Kidney glomerular epithelial cell (primary cell): ENCODE results near the gene EVX2.

ENCODE experiments used
- DNase-seq: peaks from one replicate; lab custom pipeline; 2025; lab: John Stamatoyannopoulos, UW

The EVX2 gene

GRCh38 chr2:176096243-176096985, 12.7 kb upstream of the EVX2 start:
- no peak for DNase-seq

- no peak for DNase-seq
Observed at GRCh38 chr2:176095421-176095820, 11.7 kb upstream of the EVX2 start.

DNA sequence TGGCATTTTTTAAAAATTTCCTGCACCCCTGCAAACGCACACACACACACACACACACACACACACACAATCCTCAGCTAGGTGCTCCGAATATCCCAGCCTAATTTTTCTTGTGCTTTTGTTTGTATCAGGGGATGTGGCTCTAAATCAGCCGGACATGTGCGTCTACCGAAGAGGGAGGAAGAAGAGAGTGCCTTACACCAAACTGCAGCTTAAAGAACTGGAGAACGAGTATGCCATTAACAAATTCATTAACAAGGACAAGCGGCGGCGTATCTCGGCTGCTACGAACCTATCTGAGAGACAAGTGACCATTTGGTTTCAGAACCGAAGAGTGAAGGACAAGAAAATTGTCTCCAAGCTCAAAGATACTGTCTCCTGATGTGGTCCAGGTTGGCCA, 10.6 kb upstream of the EVX2 start:
- DNase-seq, result no peak

DNA sequence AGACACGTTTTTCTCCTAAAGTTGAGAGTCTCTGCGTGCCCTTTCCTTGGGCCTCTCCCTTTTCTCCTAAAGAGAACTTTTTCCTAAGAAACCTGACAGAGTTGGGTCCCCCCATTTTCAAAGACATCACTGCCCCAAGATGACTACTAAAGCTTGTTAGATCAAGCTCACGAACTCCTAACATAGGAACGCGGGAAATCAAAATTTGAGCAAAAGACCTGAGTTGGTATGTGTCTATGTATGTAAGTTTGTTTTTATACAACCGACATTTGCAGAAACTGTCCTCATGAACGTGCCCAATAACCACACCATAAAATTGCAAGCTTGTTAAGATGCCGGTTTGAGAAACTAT, 10.1 kb upstream of the EVX2 start:
- DNase-seq, result no peak

- DNase-seq, result no peak
Observed at GRCh38 chr2:176093145-176093897, 9.6 kb upstream of the EVX2 start.

DNA sequence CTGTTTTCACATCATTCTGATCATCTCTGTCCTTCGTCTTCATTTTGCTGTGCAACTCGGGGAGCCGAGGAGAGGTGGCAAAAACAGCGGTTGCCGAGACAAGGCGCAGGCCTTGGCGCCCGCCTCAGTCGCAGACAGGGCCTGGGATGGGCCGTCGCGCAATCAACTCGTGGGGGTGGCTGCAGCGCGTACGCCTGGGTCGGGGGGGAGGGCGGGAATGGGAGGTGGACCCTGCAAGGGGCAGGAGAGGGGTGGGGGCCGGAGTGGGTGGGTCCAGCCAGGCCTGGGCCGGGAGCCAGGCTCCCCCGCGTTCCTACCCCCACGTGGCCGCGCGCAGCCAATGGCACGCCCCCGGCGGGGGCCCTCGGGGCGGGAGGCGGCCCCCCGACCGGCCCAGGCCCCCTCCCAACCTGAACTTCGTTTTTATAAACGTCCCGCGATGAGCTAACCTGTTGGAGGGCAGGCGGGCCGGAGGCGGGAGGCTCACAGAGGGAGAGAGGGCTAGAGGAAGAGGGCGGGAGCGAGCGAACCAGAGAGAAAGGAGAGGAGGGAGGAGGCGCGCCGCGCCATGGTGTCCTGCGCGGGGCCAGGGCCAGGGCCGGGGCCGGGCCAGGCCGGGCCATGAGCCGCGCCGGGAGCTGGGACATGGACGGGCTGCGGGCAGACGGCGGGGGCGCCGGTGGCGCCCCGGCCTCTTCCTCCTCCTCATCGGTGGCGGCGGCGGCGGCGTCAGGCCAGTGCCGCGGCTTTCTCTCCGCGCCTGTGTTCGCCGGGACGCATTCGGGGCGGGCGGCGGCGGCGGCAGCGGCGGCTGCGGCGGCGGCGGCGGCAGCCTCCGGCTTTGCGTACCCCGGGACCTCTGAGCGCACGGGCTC, 8.7 kb upstream of the EVX2 start, which contains the start of gene HOXD13:
Gene HOXD13 (plus strand): TSS at position 452 of the 875 bp plus-strand sequence. CDS start 170 bp downstream, at position 622.
- no peak for DNase-seq

- DNase-seq, result no peak
Observed at GRCh38 chr2:176091329-176092258, 7.8 kb upstream of the EVX2 start.

DNA sequence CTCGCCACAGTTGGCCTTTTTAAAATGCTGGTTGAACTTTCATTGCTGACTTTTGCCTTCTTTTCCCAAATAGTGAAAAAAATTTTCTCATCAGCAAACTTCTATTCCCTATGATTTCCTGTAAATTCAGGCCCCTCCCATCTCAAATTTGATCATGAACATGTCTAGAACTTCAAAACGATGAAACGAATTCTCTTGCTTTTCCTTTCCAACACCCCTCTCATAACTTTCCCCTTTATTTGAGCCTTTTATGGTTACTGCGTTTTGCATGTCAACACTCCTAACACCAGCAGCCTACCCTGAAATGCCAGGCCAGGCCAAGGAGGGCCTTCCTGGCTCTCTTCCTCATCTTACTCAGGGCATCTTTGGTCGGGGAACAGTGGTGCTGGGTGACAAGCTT, 7.1 kb upstream of the EVX2 start:
- no peak for DNase-seq

GRCh38 chr2:176089843-176090395, 6.2 kb upstream of the EVX2 start:
- DNase-seq, result no peak

DNA sequence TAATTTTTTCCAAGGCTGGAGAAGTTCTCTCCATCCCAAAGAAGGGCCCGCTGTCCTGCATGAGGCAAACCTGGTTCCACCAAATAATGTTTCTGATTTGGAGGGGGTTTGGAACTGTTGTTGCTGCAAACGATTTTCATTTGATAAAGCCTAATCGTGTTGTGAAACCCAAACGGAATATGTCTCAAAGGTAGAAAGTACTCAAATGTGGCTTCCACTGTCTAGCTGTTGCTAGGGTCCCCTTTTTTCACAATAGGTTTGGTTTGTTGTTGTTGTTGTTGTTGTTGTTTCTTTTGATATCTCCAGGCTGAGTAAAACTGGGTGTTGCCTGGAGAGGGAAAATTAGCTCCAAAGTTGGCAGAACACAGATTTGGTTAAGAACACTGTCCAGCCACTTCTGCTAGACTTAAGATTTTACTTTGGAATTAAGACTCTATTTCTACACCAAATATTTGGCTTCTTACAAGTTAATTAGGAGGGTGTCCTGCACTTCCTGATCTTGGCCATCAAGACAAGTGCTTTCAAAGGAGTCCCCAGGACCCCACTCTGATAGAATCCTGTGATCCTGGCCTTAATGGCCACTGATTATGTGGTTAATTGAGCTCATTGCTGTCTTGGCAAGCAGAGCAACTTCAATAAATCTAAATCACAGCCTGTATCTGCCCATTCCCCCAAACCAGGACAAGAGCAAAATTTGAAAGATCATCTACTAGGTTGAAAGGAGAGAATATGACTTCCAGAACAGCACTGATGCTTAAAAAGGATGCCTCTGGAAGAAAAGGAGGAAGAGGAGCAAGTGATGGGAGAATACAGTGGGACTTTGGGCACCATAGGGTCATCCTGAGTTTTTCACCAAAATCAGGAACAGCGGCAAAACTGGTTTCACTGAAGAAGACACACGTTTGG, 5.4 kb upstream of the EVX2 start:
- DNase-seq, result no peak

- DNase-seq, result no peak
Observed at GRCh38 chr2:176088048-176088936, 4.5 kb upstream of the EVX2 start.

GRCh38 chr2:176087330-176088047, 3.7 kb upstream of the EVX2 start:
- no peak for DNase-seq

DNA sequence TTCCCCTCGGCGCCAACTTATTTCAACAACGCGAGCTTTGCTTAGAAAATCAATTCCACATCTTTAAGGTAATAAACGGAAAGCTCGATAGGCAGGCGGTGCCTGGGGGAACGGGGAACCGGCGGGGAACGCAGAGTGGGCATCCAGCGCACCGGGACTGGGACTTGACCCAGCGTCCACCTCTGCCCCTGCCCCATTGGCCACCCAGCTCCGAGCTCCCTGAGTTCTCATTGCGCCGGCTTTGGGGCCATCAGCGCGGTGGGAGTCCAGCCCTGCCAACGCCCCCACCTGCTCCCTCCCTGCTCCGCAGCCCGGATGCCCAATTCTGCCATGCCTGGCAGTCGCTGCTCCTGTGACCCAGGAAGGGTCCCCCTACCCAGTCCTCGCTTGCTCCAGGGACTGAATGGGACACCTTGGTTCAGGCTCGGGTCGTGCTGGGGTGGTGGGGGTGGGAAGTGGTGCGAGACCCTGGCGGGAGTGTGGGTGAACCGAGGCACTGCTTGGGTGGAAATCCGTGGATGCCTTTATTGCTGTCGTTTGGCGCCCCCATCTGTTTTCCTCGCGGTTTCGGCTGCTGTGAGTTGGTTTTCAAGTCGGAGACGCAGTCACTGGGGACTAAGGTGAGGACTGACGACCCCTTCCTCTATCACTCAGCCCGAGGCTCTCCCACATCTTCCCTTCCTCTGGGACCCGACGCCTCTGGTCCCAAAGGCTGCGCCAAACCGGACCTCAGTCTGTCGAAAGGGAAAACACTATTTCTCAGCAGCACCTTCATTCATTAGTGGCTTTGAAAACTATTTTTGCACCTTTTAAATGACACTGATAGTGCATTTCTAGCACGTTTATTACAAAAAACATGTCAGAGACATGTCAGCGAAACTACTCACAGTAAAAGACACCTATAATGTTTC, 2.4 kb upstream of the EVX2 start:
- DNase-seq, result no peak

DNA sequence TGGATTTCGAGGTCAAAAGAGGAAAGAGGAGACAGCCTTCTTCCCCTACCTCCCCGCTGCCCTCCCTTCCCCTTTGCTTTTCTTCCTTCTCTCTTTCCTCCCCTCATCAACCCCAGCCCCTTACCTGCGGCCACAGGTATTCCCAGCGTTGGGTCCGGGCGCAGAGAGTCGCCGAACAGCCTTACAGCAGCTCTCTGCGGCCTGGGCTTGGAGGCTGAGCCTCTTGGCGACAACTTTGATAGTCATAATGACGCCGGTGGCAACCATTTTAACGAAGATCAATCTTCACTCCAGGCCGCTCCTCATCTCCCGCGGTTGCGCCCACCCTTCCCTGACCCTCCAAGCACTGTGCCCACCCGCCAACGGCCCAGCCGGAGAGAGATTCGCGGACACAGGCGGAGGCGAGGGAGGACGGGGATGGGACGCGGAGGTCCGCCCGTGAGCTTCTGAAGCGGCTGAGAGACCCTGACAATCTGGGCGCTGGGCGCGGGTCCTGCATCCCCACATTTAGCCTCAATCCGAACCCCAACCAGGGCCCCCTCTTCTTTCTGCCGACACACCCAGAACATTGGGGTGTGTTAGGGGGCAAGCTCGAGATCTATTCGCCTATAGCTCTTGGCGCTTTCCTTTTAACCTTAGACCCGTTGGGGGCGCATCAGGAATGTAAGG, 1.5 kb upstream of the EVX2 start:
- no peak for DNase-seq

DNA sequence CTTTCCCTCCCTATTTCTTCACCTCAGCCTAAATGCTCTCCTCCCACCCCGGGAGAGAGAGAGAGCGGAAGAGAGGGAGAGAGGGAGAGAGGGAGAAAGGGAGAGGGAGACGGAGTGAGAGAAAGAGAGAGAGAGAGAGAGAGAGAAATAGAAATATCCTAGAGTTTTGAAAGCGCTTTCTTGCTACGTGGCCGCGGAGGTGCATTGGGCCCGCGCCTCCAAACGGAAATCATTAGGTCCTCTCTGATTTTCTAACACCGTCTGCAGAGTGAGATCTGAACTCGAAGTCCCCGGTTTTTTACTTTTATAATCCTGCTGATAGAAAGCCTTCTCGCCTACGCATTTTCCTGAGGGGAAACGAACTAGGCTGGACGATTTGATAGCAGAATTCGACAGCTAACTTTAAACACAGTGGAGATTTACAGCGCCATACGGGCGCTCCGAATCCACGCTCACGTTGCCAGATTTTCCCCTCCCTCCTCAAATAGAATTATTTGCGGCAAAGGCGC, 903 bp upstream of the EVX2 start:
- no peak for DNase-seq
